Urinary bladder (tissue), 4 donors: Measurements from ENCODE around the gene OLIG2. TPM values are rescaled to one million over a fixed set of nuclear protein-coding genes. Genes with fewer than 3 reads are reported as not detected.
A peak's percentile ranks its signal among the peaks of the same experiment; 100 is the strongest.

Experiments
- DNase-seq: peaks from one replicate; pipeline ENCODE4 v3.0.0-alpha.2; 2015; ENCODE audit errors: extremely low spot score
- H3K27ac ChIP-seq: one replicate; pipeline ENCODE4 v1.5.1; 2013; ENCODE audit warnings: low read depth, mild to moderate bottlenecking, moderate library complexity
- H3K36me3 ChIP-seq: one replicate; pipeline ENCODE4 v1.6.1; 2013; ENCODE audit warnings: mild to moderate bottlenecking, moderate library complexity; ENCODE audit not compliant: insufficient read depth
- H3K4me1 ChIP-seq: one replicate; pipeline ENCODE4 v1.6.1; 2013; ENCODE audit warnings: mild to moderate bottlenecking, moderate library complexity; ENCODE audit not compliant: insufficient read depth
- H3K4me3 ChIP-seq: one replicate; pipeline ENCODE4 v1.5.1; 2013; ENCODE audit warnings: low read depth, low read length
- WGBS: extraction: QIAGEN DNeasy Blood & Tissue Kit; methylation state at CpG from one replicate; pipeline ENCODE4 v1.1.7; 2013; 5-methylcytosine and 5-hydroxymethylcytosine counted together
- polyA plus RNA-seq: library from polyadenylated mRNA; stranded (reverse); fragments of 200-250 nt; gene quantifications from one replicate; pipeline ENCODE4 v1.2.3, GENCODE V29; 2013
- total RNA-seq: library from RNA; depleted of rRNA; stranded (reverse); fragments of >200 nt; gene quantifications from one replicate; pipeline ENCODE4 v1.2.3, GENCODE V29; 2014
- donor health status: healthy with polysubstance abuse.
- donor health status: healthy.

Gene OLIG2
- total and polyA plus RNA-seq, 2 donors, result not detected

- H3K36me3 ChIP-seq, result no peaks in the 10 kb centered on the region
- DNase-seq, result no peak
- 90% methylated on average over 1 of the region's 1 CpG for WGBS
- H3K4me1 ChIP-seq, result no peaks in the 10 kb centered on the region
- no peak overlapping the region for H3K4me3 ChIP-seq
- H3K27ac ChIP-seq, result no peak overlapping the region
These were observed 14.8 kb upstream of the OLIG2 start for GRCh38 chr21:33010931-33011330.

- no peaks in the 10 kb centered on the region for H3K4me1 ChIP-seq
- H3K27ac ChIP-seq, result no peak overlapping the region
- WGBS, result 75% methylated on average over 3 of the region's 3 CpGs
- DNase-seq, result no peak
- no peaks in the 10 kb centered on the region for H3K36me3 ChIP-seq
- no peak overlapping the region for H3K4me3 ChIP-seq
These were observed 14.3 kb upstream of the OLIG2 start for GRCh38 chr21:33011462-33011861.

GRCh38 chr21:33013626-33014025 lies 12.1 kb upstream of the OLIG2 start:
- no peak for DNase-seq
- Histone ChIP-seq H3K4me3 (no peak overlapping the region), H3K27ac (no peak overlapping the region), H3K4me1 (no peaks in the 10 kb centered on the region), H3K36me3 (no peaks in the 10 kb centered on the region)
- 47% methylated on average over 3 of the region's 3 CpGs for WGBS

GRCh38 chr21:33014331-33014730 lies 11.4 kb upstream of the OLIG2 start:
- no peak for DNase-seq
- Histone ChIP-seq H3K27ac (no peak overlapping the region), H3K4me3 (no peak overlapping the region), H3K36me3 (no peaks in the 10 kb centered on the region), H3K4me1 (no peaks in the 10 kb centered on the region)
- 78% methylated on average over 2 of the region's 2 CpGs for WGBS

- DNase-seq, result no peak
- Histone ChIP-seq H3K27ac (no peak overlapping the region), H3K36me3 (no peaks in the 10 kb centered on the region), H3K4me1 (no peaks in the 10 kb centered on the region), H3K4me3 (no peak overlapping the region)
- 26% methylated on average over 4 of the region's 4 CpGs for WGBS
These were observed 10.6 kb upstream of the OLIG2 start for GRCh38 chr21:33015096-33015495.

GRCh38 chr21:33015756-33016155 lies 10.0 kb upstream of the OLIG2 start:
- H3K4me3 ChIP-seq, result no peak overlapping the region
- no peak for DNase-seq

GRCh38 chr21:33018707-33019465 lies 6.8 kb upstream of the OLIG2 start:
- WGBS, result 5% methylated on average over 9 of the region's 9 CpGs
- DNase-seq, result no peak
- no peak overlapping the region for H3K27ac ChIP-seq
- no peaks in the 10 kb centered on the region for H3K36me3 ChIP-seq
- no peak overlapping the region for H3K4me3 ChIP-seq
- H3K4me1 ChIP-seq, result no peaks in the 10 kb centered on the region

More at GRCh38 chr21:33015756-33016155, 10.0 kb upstream of the OLIG2 start:
- no peak overlapping the region for H3K27ac ChIP-seq
- no peaks in the 10 kb centered on the region for H3K36me3 ChIP-seq
- H3K4me1 ChIP-seq, result no peaks in the 10 kb centered on the region
- 89% methylated on average over 3 of the region's 3 CpGs for WGBS

GRCh38 chr21:33019516-33019884 lies 6.2 kb upstream of the OLIG2 start:
- Histone ChIP-seq H3K36me3 (no peaks in the 10 kb centered on the region), H3K27ac (no peak overlapping the region), H3K4me1 (no peaks in the 10 kb centered on the region), H3K4me3 (peak overlapping the region; percentile 14)
- no peak for DNase-seq
- 5% methylated on average over 17 of the region's 17 CpGs for WGBS

- no peak for DNase-seq
- Histone ChIP-seq H3K4me1 (no peaks in the 10 kb centered on the region), H3K27ac (no peak overlapping the region), H3K36me3 (no peaks in the 10 kb centered on the region), H3K4me3 (peak overlapping the region; percentile 14)
- under 1% methylated on average over 55 of the region's 55 CpGs for WGBS
These were observed 5.7 kb upstream of the OLIG2 start for GRCh38 chr21:33019885-33020557.

- no peak for DNase-seq
- no peak overlapping the region for H3K4me3 ChIP-seq
- H3K4me1 ChIP-seq, result no peaks in the 10 kb centered on the region
- no peak overlapping the region for H3K27ac ChIP-seq
- no peaks in the 10 kb centered on the region for H3K36me3 ChIP-seq
- 2% methylated on average over 16 of the region's 16 CpGs for WGBS
These were observed 5.1 kb upstream of the OLIG2 start for GRCh38 chr21:33020558-33021100.

- no peak for DNase-seq
- H3K4me3 ChIP-seq, result no peak overlapping the region
- no peaks in the 10 kb centered on the region for H3K4me1 ChIP-seq
- no peak overlapping the region for H3K27ac ChIP-seq
- WGBS, result 12% methylated on average over 11 of the region's 11 CpGs
- no peaks in the 10 kb centered on the region for H3K36me3 ChIP-seq
These were observed 4.6 kb upstream of the OLIG2 start for GRCh38 chr21:33021150-33021549.

- Histone ChIP-seq H3K27ac (no peak overlapping the region), H3K4me3 (no peak overlapping the region), H3K36me3 (no peaks in the 10 kb centered on the region), H3K4me1 (no peaks in the 10 kb centered on the region)
- DNase-seq, result no peak
- WGBS, result 14% methylated on average over 4 of the region's 4 CpGs
These were observed 4.1 kb upstream of the OLIG2 start for GRCh38 chr21:33021667-33022066.

GRCh38 chr21:33022489-33022827 lies 3.3 kb upstream of the OLIG2 start:
- H3K36me3 ChIP-seq, result no peaks in the 10 kb centered on the region
- DNase-seq, result no peak
- no peak overlapping the region for H3K27ac ChIP-seq
- no peaks in the 10 kb centered on the region for H3K4me1 ChIP-seq
- 9% methylated on average over 17 of the region's 17 CpGs for WGBS
- H3K4me3 ChIP-seq, result no peak overlapping the region

GRCh38 chr21:33022828-33023573 lies 2.7 kb upstream of the OLIG2 start:
- Histone ChIP-seq H3K27ac (no peak overlapping the region), H3K4me1 (no peaks in the 10 kb centered on the region), H3K4me3 (no peak overlapping the region), H3K36me3 (no peaks in the 10 kb centered on the region)
- DNase-seq, result no peak
- WGBS, result 1% methylated on average over 52 of the region's 52 CpGs
